ENCODE data around the gene FAM161A. TPM values are rescaled to one million over a fixed set of nuclear protein-coding genes. Genes with fewer than 3 reads are reported as not detected.

Gene FAM161A
- total RNA-seq (2014; rRNA removed; shearing (Covaris generic)), result 13.1 and 16.2 TPM in 2 replicates
- polyA plus RNA-seq (2016; fragmentation: Nextera tagmentation; extraction: Ambion mirVana), result 24.8 and 27.4 TPM in 2 replicates
- long read RNA-seq, partial matches to known transcripts, result 12 of 13 reads
- long read RNA-seq, other reads (novel, unspliced or antisense), result 1 of 13 reads

- H3K79me2 ChIP-seq (replicated peaks; ENCODE audit: insufficient read depth), result no peaks in the 10 kb centered on the region
- H4K20me1 ChIP-seq (replicated peaks; ENCODE audit: insufficient read depth), result no peaks in the 10 kb centered on the region
- Mint-ChIP-seq H3K27ac (peak within 1 kb of the TSS; percentile 95), H3K4me3 (peak within 1 kb of the TSS; percentile 89), H3K4me1 (peaks cover 11% of the 10 kb centered on the region; the same call in 2 of the 3 replicates), H3K9me3 (no peaks in the 10 kb centered on the region), H3K27me3 (ENCODE audit: insufficient read depth, low read depth, poor library complexity) (peaks cover 16% of the 10 kb centered on the region), H3K36me3 (ENCODE audit: low read depth) (no peaks in the 10 kb centered on the region)
- H3K4me1 ChIP-seq (ENCODE audit: insufficient read depth), result no peaks in the 10 kb centered on the region
- no peaks in the 10 kb centered on the region for H3K27me3 ChIP-seq (ENCODE audit: insufficient read depth)
- H2AFZ ChIP-seq, result peak within 1 kb of the TSS; percentile 94
- H3K4me2 ChIP-seq, result peak within 1 kb of the TSS; percentile 86
- DNase-seq (ENCODE audit: low spot score), result peak; percentile 94
- no peaks in the 10 kb centered on the region for H3K36me3 ChIP-seq (ENCODE audit: insufficient read depth)
- H3K4me3 ChIP-seq, result peak within 1 kb of the TSS; percentile 77
- peak; percentile 83 for ATAC-seq
- H3K9me2 ChIP-seq (ENCODE audit: insufficient read depth), result 0 out of 2 replicates have a peak, but pooled peaks cover under 1% of the 10 kb centered on the region
- peak within 1 kb of the TSS; percentile 60; the same call in 1 of the 2 replicates for H3K27ac ChIP-seq (ENCODE audit: low read depth)
- TF ChIP-seq POLR2AphosphoS5 (IDR thresholded peaks at IDR 0.05; ENCODE audit: low read depth) (peak; percentile 85), ZNF114 (CRISPR knock-in tag; IDR thresholded peaks at IDR 0.05) (no peak), STAT1 (IDR thresholded peaks at IDR 0.05; ENCODE audit: unreplicated experiment) (no peak), JUNB (IDR thresholded peaks at IDR 0.05; ENCODE audit: unreplicated experiment) (no peak), EZH2phosphoT487 (IDR thresholded peaks at IDR 0.05; ENCODE audit: unreplicated experiment) (no peak), NANOG (IDR thresholded peaks at IDR 0.05; ENCODE audit: borderline replicate concordance) (0 out of 2 replicates have a peak, but pooled peaks have one; percentile 17)
- no peaks in the 10 kb centered on the region; the same call in 1 of the 2 replicates for H3F3A ChIP-seq (replicated peaks; ENCODE audit: low read depth)
Measured at GRCh38 chr2:61853847-61854563, at the start of gene FAM161A. Gene FAM161A (minus strand): TSS chr2:61854060. CDS start chr2:61854041, 19 bp downstream.

- H3K4me1 ChIP-seq (ENCODE audit: insufficient read depth), result no peaks in the 10 kb centered on the region; the same call in 1 of the 2 replicates
- H3K9me2 ChIP-seq (ENCODE audit: insufficient read depth), result no peaks in the 10 kb centered on the region
- no peaks in the 10 kb centered on the region for H3K36me3 Mint-ChIP-seq (ENCODE audit: low read depth)
- TF ChIP-seq POLR2AphosphoS5 (IDR thresholded peaks at IDR 0.05; ENCODE audit: low read depth), result no peak
- no peak for TF ChIP-seq CTCF (conservative IDR thresholded peaks at IDR 0.05; ENCODE audit: low read depth in 2 of 2)
- TF ChIP-seq ZNF462 (CRISPR knock-in tag; IDR thresholded peaks at IDR 0.05), result no peak
- no peak for TF ChIP-seq JUNB (IDR thresholded peaks at IDR 0.05; ENCODE audit: unreplicated experiment)
- TF ChIP-seq EZH2phosphoT487 (IDR thresholded peaks at IDR 0.05; ENCODE audit: unreplicated experiment), result no peak
- DNase-seq (ENCODE audit: low spot score) (no peak), ATAC-seq (no peak)
- H3K4me3 Mint-ChIP-seq, result no peak overlapping the region
- no peak overlapping the region for H3K27ac ChIP-seq (ENCODE audit: low read depth)
- peaks cover 3% of the 10 kb centered on the region; the same call in 2 of the 3 replicates for H3K4me1 Mint-ChIP-seq
- H3K27me3 Mint-ChIP-seq (ENCODE audit: insufficient read depth, low read depth, poor library complexity), result no peaks in the 10 kb centered on the region
- H3K9me3 Mint-ChIP-seq, result no peaks in the 10 kb centered on the region
- H4K20me1 ChIP-seq (replicated peaks; ENCODE audit: insufficient read depth), result no peaks in the 10 kb centered on the region
- H3K79me2 ChIP-seq (replicated peaks; ENCODE audit: insufficient read depth), result no peaks in the 10 kb centered on the region
- no peaks in the 10 kb centered on the region for H3K36me3 ChIP-seq (ENCODE audit: insufficient read depth)
- no peaks in the 10 kb centered on the region for H3F3A ChIP-seq (replicated peaks; ENCODE audit: low read depth)
- H2AFZ ChIP-seq, result no peak overlapping the region
- no peak overlapping the region for H3K4me3 ChIP-seq
- H3K27me3 ChIP-seq (ENCODE audit: insufficient read depth), result no peaks in the 10 kb centered on the region
- no peak overlapping the region for H3K4me2 ChIP-seq
- H3K27ac Mint-ChIP-seq, result no peak overlapping the region
Measured at GRCh38 chr2:61900281-61900680, 46.4 kb upstream of the FAM161A start.
